HG03196 (cell line): ENCODE data around the gene BBX.

Experiments used
- ATAC-seq: cut with Tn5 transposase; IDR thresholded peaks from one replicate; pipeline ENCODE4 v1.9.1; 2021; ENCODE audit not compliant: unreplicated experiment

BBX gene

GRCh38 chr3:107596639-107597038, 73.9 kb downstream of the BBX start:
- ATAC-seq: no peak

GRCh38 chr3:107598926-107599771, 76.4 kb downstream of the BBX start:
- ATAC-seq: peak; percentile 94

- ATAC-seq: no peak
Observed at GRCh38 chr3:107599772-107600145, 77.0 kb downstream of the BBX start.

- no peak for ATAC-seq
Observed at GRCh38 chr3:107600780-107601179, 78.0 kb downstream of the BBX start.

- ATAC-seq: no peak
Observed at GRCh38 chr3:107604057-107604822, 81.5 kb downstream of the BBX start.

GRCh38 chr3:107611775-107612469, 89.2 kb downstream of the BBX start:
- ATAC-seq: no peak

- ATAC-seq: no peak
Observed at GRCh38 chr3:107612664-107613084, 89.9 kb downstream of the BBX start.

- ATAC-seq: no peak
Observed at GRCh38 chr3:107619549-107619948, 96.8 kb downstream of the BBX start.

GRCh38 chr3:107620534-107620933, 97.8 kb downstream of the BBX start:
- no peak for ATAC-seq

GRCh38 chr3:107621465-107621864, 98.7 kb downstream of the BBX start:
- no peak for ATAC-seq

- ATAC-seq: no peak
Observed at GRCh38 chr3:107627962-107628542, 105.3 kb downstream of the BBX start.

- ATAC-seq: no peak
Observed at GRCh38 chr3:107629566-107629965, 106.8 kb downstream of the BBX start.

GRCh38 chr3:107630779-107631178, 108.0 kb downstream of the BBX start:
- no peak for ATAC-seq

GRCh38 chr3:107632576-107632975, 109.8 kb downstream of the BBX start:
- no peak for ATAC-seq

GRCh38 chr3:107633327-107634098, 110.8 kb downstream of the BBX start:
- peak; percentile 90 for ATAC-seq

- ATAC-seq: peak; percentile 17
Observed at GRCh38 chr3:107634099-107634489, 111.3 kb downstream of the BBX start.

- ATAC-seq: no peak
Observed at GRCh38 chr3:107637416-107638183, 114.8 kb downstream of the BBX start.

GRCh38 chr3:107641572-107642307, 119.0 kb downstream of the BBX start:
- peak; percentile 49 for ATAC-seq
